HEK293 (cell line): ENCODE results near the gene EIF2B5.

ENCODE experiments used
- AEBP2 ChIP-seq: fragments of 450-650 bp; formaldehyde crosslinking; IDR thresholded peaks from 2 replicates; pipeline ENCODE4 v1.5.1; 2016; ENCODE audit warnings: missing biosample characterization, missing genetic modification characterization, borderline replicate concordance
- KLF1 ChIP-seq: fragments of 450-650 bp; formaldehyde crosslinking; IDR thresholded peaks from 2 replicates; pipeline ENCODE4 v1.5.1; 2016; ENCODE audit warnings: missing biosample characterization, missing genetic modification characterization
- KLF17 ChIP-seq: fragments of 450-650 bp; formaldehyde crosslinking; IDR thresholded peaks from 2 replicates; pipeline ENCODE4 v1.5.1; 2016; ENCODE audit warnings: missing biosample characterization, missing genetic modification characterization
- KLF7 ChIP-seq: fragments of 450-650 bp; formaldehyde crosslinking; IDR thresholded peaks from 2 replicates; pipeline ENCODE4 v1.5.1; 2016; ENCODE audit warnings: missing biosample characterization, missing genetic modification characterization, borderline replicate concordance
- REST ChIP-seq: fragments of 450-650 bp; formaldehyde crosslinking; IDR thresholded peaks from 2 replicates; pipeline ENCODE4 v1.5.1; 2016; ENCODE audit warnings: missing biosample characterization, missing genetic modification characterization
- SP2 ChIP-seq: fragments of 450-650 bp; formaldehyde crosslinking; IDR thresholded peaks from 2 replicates; pipeline ENCODE4 v1.5.1; 2016; ENCODE audit warnings: missing biosample characterization, missing genetic modification characterization
- TCF7L2 ChIP-seq: IDR thresholded peaks from 2 replicates; pipeline ENCODE4 v1.6.1; 2011; ENCODE audit warnings: low read depth, mild to moderate bottlenecking, inconsistent platforms, low read length, moderate library complexity, borderline replicate concordance
- ZBTB6 ChIP-seq: fragments of 450-650 bp; formaldehyde crosslinking; IDR thresholded peaks from 2 replicates; pipeline ENCODE4 v1.5.1; 2017; ENCODE audit warnings: missing biosample characterization, missing genetic modification characterization
- ZBTB8A ChIP-seq: fragments of 450-650 bp; formaldehyde crosslinking; IDR thresholded peaks from 2 replicates; pipeline ENCODE4 v1.5.1; 2016; ENCODE audit warnings: missing biosample characterization, missing genetic modification characterization
- ZEB2 ChIP-seq: fragments of 450-650 bp; formaldehyde crosslinking; IDR thresholded peaks from 2 replicates; pipeline ENCODE4 v1.5.1; 2016; ENCODE audit warnings: missing biosample characterization, missing genetic modification characterization
- ZIC2 ChIP-seq: fragments of 450-650 bp; formaldehyde crosslinking; IDR thresholded peaks from 2 replicates; pipeline ENCODE4 v1.5.1; 2016; ENCODE audit warnings: missing biosample characterization, missing genetic modification characterization
- ZNF10 ChIP-seq: fragments of 450-650 bp; formaldehyde crosslinking; IDR thresholded peaks from 2 replicates; pipeline ENCODE4 v1.5.1; 2017; ENCODE audit warnings: missing biosample characterization, missing genetic modification characterization
- ZNF112 ChIP-seq: fragments of 450-650 bp; formaldehyde crosslinking; IDR thresholded peaks from 2 replicates; pipeline ENCODE4 v1.5.0; 2017; ENCODE audit warnings: missing biosample characterization, missing genetic modification characterization
- ZNF132 ChIP-seq: fragments of 450-650 bp; formaldehyde crosslinking; IDR thresholded peaks from 2 replicates; pipeline ENCODE4 v1.5.1; 2017; ENCODE audit warnings: missing biosample characterization, missing genetic modification characterization, borderline replicate concordance
- ZNF202 ChIP-seq: fragments of 450-650 bp; formaldehyde crosslinking; IDR thresholded peaks from 2 replicates; pipeline ENCODE4 v1.5.1; 2016; ENCODE audit warnings: missing biosample characterization, missing genetic modification characterization, borderline replicate concordance
- ZNF211 ChIP-seq: fragments of 450-650 bp; formaldehyde crosslinking; IDR thresholded peaks from 2 replicates; pipeline ENCODE4 v1.5.1; 2016; ENCODE audit warnings: low read depth, missing biosample characterization, missing genetic modification characterization
- ZNF292 ChIP-seq: fragments of 450-650 bp; formaldehyde crosslinking; IDR thresholded peaks from 2 replicates; pipeline ENCODE4 v1.5.1; 2016; ENCODE audit warnings: low read depth, missing biosample characterization, missing genetic modification characterization, borderline replicate concordance
- ZNF350 ChIP-seq: fragments of 450-650 bp; formaldehyde crosslinking; IDR thresholded peaks from 2 replicates; pipeline ENCODE4 v1.5.0; 2017; ENCODE audit warnings: missing biosample characterization, mild to moderate bottlenecking, missing genetic modification characterization
- ZNF423 ChIP-seq: fragments of 450-650 bp; formaldehyde crosslinking; IDR thresholded peaks from 2 replicates; pipeline ENCODE4 v1.5.1; 2016; ENCODE audit warnings: missing biosample characterization, missing genetic modification characterization
- ZNF677 ChIP-seq: fragments of 450-650 bp; IDR thresholded peaks from 2 replicates; pipeline ENCODE4 v1.5.0; 2018; ENCODE audit warnings: missing biosample characterization, mild to moderate bottlenecking, missing genetic modification characterization, moderate library complexity
- ZNF701 ChIP-seq: fragments of 450-650 bp; formaldehyde crosslinking; IDR thresholded peaks from 2 replicates; pipeline ENCODE4 v1.5.1; 2016; ENCODE audit warnings: missing biosample characterization, missing genetic modification characterization
- ZNF747 ChIP-seq: fragments of 450-650 bp; formaldehyde crosslinking; IDR thresholded peaks from 2 replicates; pipeline ENCODE4 v1.5.1; 2016; ENCODE audit warnings: missing biosample characterization, missing genetic modification characterization
- ZSCAN30 ChIP-seq: fragments of 450-650 bp; IDR thresholded peaks from 2 replicates; pipeline ENCODE4 v1.5.1; 2018; ENCODE audit warnings: missing biosample characterization, mild to moderate bottlenecking, missing genetic modification characterization, moderate library complexity

The EIF2B5 gene

GRCh38 chr3:184185461-184186183, 50.5 kb downstream of the EIF2B5 start (continued):
- TF ChIP-seq AEBP2 (tag by site-specific recombination): no peak
- peak; percentile 74 for TF ChIP-seq ZSCAN30 (tag by site-specific recombination)
- no peak for TF ChIP-seq ZNF701 (tag by site-specific recombination)
- TF ChIP-seq ZNF211 (tag by site-specific recombination): no peak
- peak; percentile 36; the same call in 1 of the 2 replicates for TF ChIP-seq ZIC2 (tag by site-specific recombination)
- peak; percentile 42; the same call in 1 of the 2 replicates for TF ChIP-seq KLF1
- peak; percentile 94 for TF ChIP-seq SP2 (tag by site-specific recombination)
- TF ChIP-seq ZNF10 (tag by site-specific recombination): no peak
- no peak for TF ChIP-seq REST
- TF ChIP-seq ZNF132 (tag by site-specific recombination): no peak
- TF ChIP-seq KLF17 (tag by site-specific recombination): peak; percentile 72
- no peak for TF ChIP-seq ZNF350 (tag by site-specific recombination)
- no peak for TF ChIP-seq TCF7L2
- no peak for TF ChIP-seq ZNF677 (tag by site-specific recombination)
- TF ChIP-seq ZBTB6 (tag by site-specific recombination): peak; percentile 33; the same call in 1 of the 2 replicates
- TF ChIP-seq ZNF112 (tag by site-specific recombination): no peak
- TF ChIP-seq ZNF292: no peak
- TF ChIP-seq ZNF747 (tag by site-specific recombination): no peak
- TF ChIP-seq KLF7 (tag by site-specific recombination): no peak; the same call in 1 of the 2 replicates
- TF ChIP-seq ZNF423: peak; percentile 87
- no peak for TF ChIP-seq ZNF202
- 0 out of 2 replicates have a peak, but pooled peaks have one; percentile 61 for TF ChIP-seq ZEB2 (tag by site-specific recombination)
- peak; percentile 73 for TF ChIP-seq ZBTB8A (tag by site-specific recombination)
